Parathyroid adenoma (tissue), 2 donors: Measurements from ENCODE around the gene KRT79.

Source experiments
- H2AFZ ChIP-seq: fragments of 300-600 bp; sonication (generic); one replicate; pipeline ENCODE4 v1.7.0; 2017; ENCODE audit warnings: antibody characterized with exemption, mild to moderate bottlenecking
- H3K27ac ChIP-seq: fragments of 300-600 bp; sonication (generic); one replicate; pipeline ENCODE4 v1.7.0; 2017
- H3K27me3 ChIP-seq: fragments of 300-600 bp; sonication (generic); one replicate; pipeline ENCODE4 v1.7.0; 2017; ENCODE audit warnings: low read length; ENCODE audit not compliant: control insufficient read depth, insufficient read depth
- H3K36me3 ChIP-seq: fragments of 300-600 bp; sonication (generic); one replicate; pipeline ENCODE4 v1.7.0; 2017; ENCODE audit warnings: low read length; ENCODE audit not compliant: control insufficient read depth, insufficient read depth
- H3K4me1 ChIP-seq: fragments of 300-600 bp; sonication (generic); one replicate; pipeline ENCODE4 v1.7.0; 2017; ENCODE audit warnings: control low read depth
- H3K4me2 ChIP-seq: fragments of 300-600 bp; sonication (generic); one replicate; pipeline ENCODE4 v1.7.0; 2017; ENCODE audit warnings: low read length
- H3K4me3 ChIP-seq: fragments of 300-600 bp; sonication (generic); one replicate; pipeline ENCODE4 v1.7.0; 2017; ENCODE audit warnings: low read depth, low read length
- H3K79me2 ChIP-seq: fragments of 300-600 bp; sonication (generic); one replicate; pipeline ENCODE4 v1.7.0; 2017; ENCODE audit warnings: control low read depth
- H3K9ac ChIP-seq: fragments of 300-600 bp; sonication (generic); one replicate; pipeline ENCODE4 v1.7.0; 2017; ENCODE audit warnings: mild to moderate bottlenecking
- H3K9me3 ChIP-seq: fragments of 300-600 bp; sonication (generic); one replicate; pipeline ENCODE4 v1.7.0; 2017; ENCODE audit warnings: low read length; ENCODE audit not compliant: control insufficient read depth
- TF ChIP-seq, protein P1 (sequence below): fragments of 300-600 bp; sonication (generic); IDR thresholded peaks from one replicate; pipeline ENCODE4 v1.7.0; 2017; ENCODE audit warnings: antibody characterized with exemption, mild to moderate bottlenecking
- donor health status: primary hyperparathyroidism.

KRT79 gene

DNA sequence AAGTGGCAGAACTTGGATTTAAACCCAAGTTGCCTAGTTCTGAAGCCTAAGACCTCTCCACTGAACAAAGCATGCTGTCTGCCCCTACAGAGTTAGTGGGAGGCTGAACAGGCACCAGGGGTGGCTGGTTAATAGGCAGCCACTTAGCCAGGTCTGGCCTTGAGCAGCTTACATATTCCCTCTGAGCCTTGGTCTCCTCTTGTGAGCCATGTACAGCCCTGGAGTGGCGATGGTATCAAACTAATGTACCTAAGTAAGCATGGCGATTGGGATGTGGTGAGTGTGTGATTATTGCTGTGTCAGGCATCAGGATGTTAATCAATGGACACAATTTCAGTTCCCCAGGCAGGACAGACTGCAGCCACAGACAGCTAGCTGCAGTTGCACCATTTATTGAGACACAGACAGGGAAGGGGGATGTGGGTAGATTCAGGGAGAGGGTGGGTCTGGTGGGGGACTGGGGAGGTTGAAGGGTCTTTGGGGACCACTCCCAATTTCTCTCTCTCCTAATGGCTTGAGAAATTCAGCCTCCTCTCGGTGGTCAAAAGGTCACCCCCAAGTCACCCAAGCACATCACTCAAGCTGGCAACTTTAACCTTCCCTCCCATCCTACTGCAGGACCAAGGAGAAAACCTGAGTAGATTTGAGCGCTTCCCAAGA, 12.9 kb downstream of the KRT79 start:
- no peak overlapping the region for H3K9ac ChIP-seq
- H3K27me3 ChIP-seq = no peaks in the 10 kb centered on the region
- peaks cover 11% of the 10 kb centered on the region for H3K4me1 ChIP-seq
- no peaks in the 10 kb centered on the region for H3K9me3 ChIP-seq
- H3K4me3 ChIP-seq = no peak overlapping the region
- TF ChIP-seq, protein P1, sequence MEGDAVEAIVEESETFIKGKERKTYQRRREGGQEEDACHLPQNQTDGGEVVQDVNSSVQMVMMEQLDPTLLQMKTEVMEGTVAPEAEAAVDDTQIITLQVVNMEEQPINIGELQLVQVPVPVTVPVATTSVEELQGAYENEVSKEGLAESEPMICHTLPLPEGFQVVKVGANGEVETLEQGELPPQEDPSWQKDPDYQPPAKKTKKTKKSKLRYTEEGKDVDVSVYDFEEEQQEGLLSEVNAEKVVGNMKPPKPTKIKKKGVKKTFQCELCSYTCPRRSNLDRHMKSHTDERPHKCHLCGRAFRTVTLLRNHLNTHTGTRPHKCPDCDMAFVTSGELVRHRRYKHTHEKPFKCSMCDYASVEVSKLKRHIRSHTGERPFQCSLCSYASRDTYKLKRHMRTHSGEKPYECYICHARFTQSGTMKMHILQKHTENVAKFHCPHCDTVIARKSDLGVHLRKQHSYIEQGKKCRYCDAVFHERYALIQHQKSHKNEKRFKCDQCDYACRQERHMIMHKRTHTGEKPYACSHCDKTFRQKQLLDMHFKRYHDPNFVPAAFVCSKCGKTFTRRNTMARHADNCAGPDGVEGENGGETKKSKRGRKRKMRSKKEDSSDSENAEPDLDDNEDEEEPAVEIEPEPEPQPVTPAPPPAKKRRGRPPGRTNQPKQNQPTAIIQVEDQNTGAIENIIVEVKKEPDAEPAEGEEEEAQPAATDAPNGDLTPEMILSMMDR = no peak
- no peaks in the 10 kb centered on the region for H3K36me3 ChIP-seq
- no peak overlapping the region for H3K4me2 ChIP-seq
- no peak overlapping the region for H2AFZ ChIP-seq
- H3K27ac ChIP-seq = no peak overlapping the region
- H3K79me2 ChIP-seq = no peaks in the 10 kb centered on the region

DNA sequence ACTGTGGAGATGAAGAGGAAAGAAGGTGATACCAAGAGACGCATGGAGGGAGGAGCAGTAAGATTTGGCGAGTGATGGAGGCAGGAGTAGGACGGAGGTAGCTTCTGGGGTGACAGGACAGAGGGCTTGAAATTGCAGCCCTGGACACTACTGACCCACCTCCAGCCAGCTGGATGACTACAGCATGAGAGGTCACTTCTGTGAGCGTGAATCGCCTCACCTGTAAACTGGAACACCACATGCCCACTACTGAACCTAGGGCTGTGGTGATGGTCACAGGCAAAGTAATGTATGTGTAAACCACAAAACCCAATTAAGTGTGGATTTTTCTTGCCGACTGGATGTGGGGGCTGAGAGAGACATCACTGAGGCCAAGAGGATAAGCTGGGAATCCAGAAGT, 13.6 kb downstream of the KRT79 start:
- H3K9me3 ChIP-seq = no peaks in the 10 kb centered on the region
- no peaks in the 10 kb centered on the region for H3K79me2 ChIP-seq
- H3K36me3 ChIP-seq = no peaks in the 10 kb centered on the region
- H3K27me3 ChIP-seq = no peaks in the 10 kb centered on the region
- H2AFZ ChIP-seq = no peak overlapping the region
- H3K27ac ChIP-seq = no peak overlapping the region
- TF ChIP-seq, protein P1 = no peak
- H3K9ac ChIP-seq = no peak overlapping the region
- H3K4me2 ChIP-seq = no peak overlapping the region
- H3K4me3 ChIP-seq = no peak overlapping the region
- peaks cover 11% of the 10 kb centered on the region for H3K4me1 ChIP-seq

DNA sequence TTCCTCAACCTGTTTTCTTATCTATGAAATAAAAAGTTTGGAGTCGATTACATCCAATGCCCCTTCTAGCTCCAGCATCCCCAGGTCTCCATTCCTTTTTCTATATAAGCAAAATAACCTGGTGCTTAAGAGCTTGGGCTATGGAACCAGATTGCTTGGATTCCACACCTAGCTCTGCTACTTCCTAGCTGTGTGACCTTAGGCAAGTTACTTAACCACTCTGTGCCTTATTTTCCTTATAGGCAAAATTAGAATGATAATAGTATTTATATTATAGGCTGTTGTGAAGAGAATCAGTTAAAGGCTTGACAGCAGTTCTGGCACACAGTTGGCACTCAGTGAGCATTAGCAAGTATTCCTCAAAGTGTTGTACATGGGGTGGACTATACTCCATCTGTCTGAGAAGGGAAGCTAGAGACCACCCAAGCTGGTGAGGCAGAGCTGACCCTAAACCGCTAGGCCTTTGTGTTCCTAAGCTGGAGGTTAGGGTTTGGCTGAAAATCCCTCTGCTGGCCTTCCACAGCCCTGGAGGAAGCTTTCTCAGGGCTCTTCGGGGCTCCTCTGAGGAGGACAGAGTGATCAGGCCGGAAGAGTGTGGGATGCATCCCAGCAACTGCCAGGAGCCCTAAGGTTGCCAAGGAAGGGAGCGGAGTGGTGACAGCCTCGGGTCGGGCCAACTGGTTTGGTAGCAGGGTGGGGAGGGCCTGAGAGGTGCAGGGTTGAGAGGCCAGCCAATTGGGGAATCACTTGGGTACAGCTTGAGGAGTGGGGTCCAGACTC, 14.2 kb downstream of the KRT79 start:
- Histone ChIP-seq H3K4me2 (no peak overlapping the region), H3K27ac (no peak overlapping the region), H2AFZ (no peak overlapping the region), H3K9me3 (no peaks in the 10 kb centered on the region), H3K27me3 (no peaks in the 10 kb centered on the region), H3K9ac (no peak overlapping the region), H3K79me2 (no peaks in the 10 kb centered on the region), H3K4me1 (peaks cover 11% of the 10 kb centered on the region), H3K4me3 (no peak overlapping the region), H3K36me3 (no peaks in the 10 kb centered on the region)
- TF ChIP-seq, protein P1 = no peak

DNA sequence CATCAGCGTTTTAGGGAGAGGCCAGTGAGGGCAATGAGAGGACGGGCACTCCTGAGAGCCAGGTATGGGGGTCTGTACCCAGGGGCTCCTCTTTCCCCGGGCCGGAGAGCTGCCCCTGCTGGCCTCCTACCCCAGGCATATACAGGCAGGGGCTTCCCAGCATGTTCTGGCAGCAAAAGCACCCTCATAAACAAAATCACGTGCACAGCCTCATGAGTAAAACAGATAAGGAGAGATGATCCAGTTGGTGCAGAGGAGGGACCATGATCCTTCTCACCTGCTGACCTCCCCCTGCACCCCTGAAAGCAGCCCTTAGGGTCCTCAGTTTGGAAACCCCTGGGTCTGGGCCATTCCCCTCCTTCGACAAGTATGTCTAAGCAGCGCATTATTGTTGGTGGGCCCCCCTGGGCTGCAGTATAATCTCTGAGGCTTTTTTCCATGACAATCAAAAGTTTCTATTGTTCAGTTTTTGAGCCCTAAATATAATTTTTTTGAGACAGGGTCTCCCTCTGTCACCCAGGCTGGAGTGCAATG, 15.2 kb downstream of the KRT79 start:
- Histone ChIP-seq H3K9ac (no peak overlapping the region), H3K9me3 (no peaks in the 10 kb centered on the region), H3K4me2 (no peak overlapping the region), H3K36me3 (no peaks in the 10 kb centered on the region), H3K27ac (no peak overlapping the region), H3K4me1 (peaks cover 11% of the 10 kb centered on the region), H3K27me3 (no peaks in the 10 kb centered on the region), H3K79me2 (no peaks in the 10 kb centered on the region), H3K4me3 (no peak overlapping the region), H2AFZ (peak overlapping the region; percentile 50)
- TF ChIP-seq, protein P1 = no peak
